NB4 (cell line): ENCODE results near the gene GALNT14.

Experiments used
- DNase-seq: peaks from one replicate; pipeline ENCODE4 v3.0.0; 2010; ENCODE audit warnings: low read depth
- H3K4me3 ChIP-seq: one replicate; pipeline ENCODE4 v1.5.1; 2011; ENCODE audit warnings: mild to moderate bottlenecking, low read depth, low read length, moderate library complexity
- CTCF ChIP-seq: IDR thresholded peaks from one replicate; pipeline ENCODE4 v1.5.1; 2012; ENCODE audit warnings: low read depth, low read length
- MAX ChIP-seq: IDR thresholded peaks from 2 replicates; pipeline ENCODE4 v1.6.1; 2011; ENCODE audit warnings: low read depth, low read length
- MYC ChIP-seq: IDR thresholded peaks from 2 replicates; pipeline ENCODE4 v1.6.1; 2011; ENCODE audit warnings: low read depth, low read length
- POLR2A ChIP-seq: IDR thresholded peaks from 2 replicates; pipeline ENCODE4 v1.6.1; 2011; ENCODE audit warnings: mild to moderate bottlenecking; ENCODE audit not compliant: insufficient read length; ENCODE audit errors: extremely low read depth

GALNT14 gene

GRCh38 chr2:31088504-31089195, 49.6 kb downstream of the GALNT14 start:
- TF ChIP-seq POLR2A (no peak), MYC (no peak), CTCF (no peak), MAX (no peak)
- no peak for DNase-seq
- H3K4me3 ChIP-seq, result no peak overlapping the region

DNA sequence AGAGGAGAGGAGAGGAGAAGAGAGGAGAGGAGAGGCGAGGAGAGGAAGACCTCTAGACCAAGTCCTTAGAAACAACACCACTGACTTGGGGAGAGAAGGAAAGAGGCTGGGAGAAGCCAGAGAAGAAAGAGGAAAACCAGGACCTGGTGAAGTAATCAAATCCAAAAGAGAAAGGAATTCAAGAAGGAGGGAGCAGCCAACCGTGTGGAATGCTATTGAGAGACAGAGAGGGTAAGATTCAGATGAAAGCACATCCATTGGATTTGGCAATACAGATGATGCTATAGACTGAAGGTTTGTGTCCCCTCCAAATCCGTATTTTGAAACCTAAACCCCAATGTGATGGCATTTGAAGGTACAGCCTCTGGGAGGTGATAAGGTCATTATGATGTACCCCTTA, 50.7 kb downstream of the GALNT14 start:
- TF ChIP-seq CTCF (no peak), MAX (no peak), MYC (no peak), POLR2A (no peak)
- no peak overlapping the region for H3K4me3 ChIP-seq
- DNase-seq, result no peak

DNA sequence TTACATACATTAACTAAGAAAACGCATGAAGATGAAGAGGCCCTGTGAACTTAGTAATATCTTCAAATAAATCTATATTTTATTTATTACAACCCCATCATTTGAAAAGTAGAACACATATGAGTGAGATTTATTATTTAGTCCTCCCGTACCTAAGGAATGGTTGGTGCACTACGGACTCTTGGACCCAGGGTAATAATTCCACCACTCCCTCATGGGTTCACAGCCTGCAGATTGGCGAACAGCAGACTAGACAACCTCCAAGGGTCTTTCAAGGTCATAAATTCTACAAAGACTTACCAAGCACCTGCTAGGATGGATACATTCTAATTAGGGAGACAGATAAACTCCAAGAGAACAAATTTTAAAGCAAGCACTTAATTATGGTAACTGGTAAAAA, 51.6 kb downstream of the GALNT14 start:
- TF ChIP-seq POLR2A (no peak), CTCF (no peak), MYC (no peak), MAX (no peak)
- H3K4me3 ChIP-seq, result no peak overlapping the region
- no peak for DNase-seq

- no peak for DNase-seq
- TF ChIP-seq MAX, result no peak
- TF ChIP-seq CTCF, result no peak
- no peak for TF ChIP-seq MYC
- TF ChIP-seq POLR2A, result no peak
- H3K4me3 ChIP-seq, result no peak overlapping the region
Measured at GRCh38 chr2:31083234-31083993, 54.8 kb downstream of the GALNT14 start.

DNA sequence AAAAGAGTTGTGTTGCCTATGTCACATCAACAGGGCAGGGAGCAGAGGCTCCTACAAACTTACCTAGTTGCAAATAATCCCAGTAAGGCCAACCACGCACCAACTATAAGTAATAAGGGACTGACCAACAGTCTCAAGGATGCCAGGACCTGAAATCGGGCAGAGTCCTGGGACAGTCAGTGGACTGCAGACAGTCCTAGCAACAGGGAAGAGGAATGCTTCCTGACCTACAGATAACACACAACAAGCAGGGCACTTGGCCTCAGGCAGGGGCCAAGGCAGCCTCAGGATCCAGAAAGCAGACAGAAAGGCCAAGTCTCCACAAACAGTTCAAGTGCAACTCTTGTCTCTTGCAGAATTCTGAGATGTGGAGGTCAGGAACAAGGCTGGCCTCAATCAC, 56.2 kb downstream of the GALNT14 start:
- DNase-seq, result no peak
- TF ChIP-seq POLR2A (no peak), CTCF (no peak), MYC (no peak), MAX (no peak)
- no peak overlapping the region for H3K4me3 ChIP-seq
